ENCODE results near the gene SLC25A43.
"Not testable (repeated sequence)": the region's sequence is repeated elsewhere in the genome, so short reads cannot be mapped to it uniquely, and the experiment has no call there.

The SLC25A43 gene

DNA sequence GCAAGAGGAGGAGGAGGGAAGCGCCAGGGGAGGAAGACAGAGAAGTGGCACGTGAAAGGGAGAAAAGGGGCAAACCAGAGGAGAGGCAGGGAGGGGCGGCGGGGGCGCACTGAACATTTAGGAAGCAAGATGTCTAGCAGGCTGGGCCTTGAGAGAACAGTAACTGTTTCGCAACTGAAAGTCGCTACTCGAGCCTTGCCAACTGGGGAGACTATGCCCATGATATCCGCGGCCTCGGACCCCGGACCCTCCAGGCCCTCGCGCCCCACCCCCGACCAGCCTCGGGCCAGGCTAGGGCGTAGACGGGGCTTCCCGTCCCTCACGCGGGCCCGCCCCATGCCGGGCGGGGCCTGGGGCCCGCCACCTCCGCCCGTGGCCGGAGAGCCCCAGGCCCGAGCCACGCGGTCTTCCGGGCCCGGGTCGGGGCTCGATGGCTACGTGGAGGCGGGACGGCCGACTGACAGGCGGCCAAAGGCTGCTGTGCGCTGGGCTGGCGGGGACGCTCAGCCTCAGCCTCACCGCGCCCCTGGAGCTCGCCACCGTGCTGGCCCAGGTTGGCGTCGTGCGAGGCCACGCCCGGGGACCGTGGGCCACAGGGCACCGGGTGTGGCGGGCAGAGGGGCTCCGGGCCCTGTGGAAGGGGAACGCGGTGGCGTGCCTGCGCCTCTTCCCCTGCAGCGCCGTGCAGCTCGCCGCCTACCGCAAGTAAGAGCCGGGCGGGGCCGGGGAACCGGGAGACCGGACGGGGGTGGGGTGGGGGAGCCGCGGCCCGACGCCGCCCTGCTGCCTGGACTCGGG is at the start of gene SLC25A43:
Gene SLC25A43 (plus strand): TSS at position 363 of the 798 bp plus-strand sequence. CDS start 68 bp downstream, at position 431.
- peak; percentile 32 to 36 for DNase-seq

- no peak for DNase-seq
These were observed 39.3 kb upstream of the SLC25A43 start for GRCh38 chrX:119359618-119360382.

DNA sequence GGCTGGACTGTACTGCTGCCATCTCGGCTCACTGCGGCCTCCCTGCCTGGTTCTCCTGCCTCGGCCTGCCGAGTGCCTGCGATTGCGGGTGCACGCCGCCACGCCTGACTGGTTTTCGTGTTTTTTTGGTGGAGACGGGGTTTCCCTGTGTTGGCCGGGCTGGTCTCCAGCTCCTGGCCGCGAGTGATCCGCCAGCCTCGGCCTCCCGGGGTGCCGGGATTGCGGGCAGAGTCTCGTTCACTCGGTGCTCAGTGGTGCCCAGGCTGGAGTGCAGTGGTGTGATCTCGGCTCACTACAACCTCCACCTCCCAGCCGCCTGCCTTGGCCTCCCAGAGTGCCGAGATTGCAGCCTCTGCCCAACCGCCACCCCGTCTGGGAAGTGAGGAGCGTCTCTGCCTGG is 37.7 kb upstream of the SLC25A43 start:
- not testable (repeated sequence) for DNase-seq

DNA sequence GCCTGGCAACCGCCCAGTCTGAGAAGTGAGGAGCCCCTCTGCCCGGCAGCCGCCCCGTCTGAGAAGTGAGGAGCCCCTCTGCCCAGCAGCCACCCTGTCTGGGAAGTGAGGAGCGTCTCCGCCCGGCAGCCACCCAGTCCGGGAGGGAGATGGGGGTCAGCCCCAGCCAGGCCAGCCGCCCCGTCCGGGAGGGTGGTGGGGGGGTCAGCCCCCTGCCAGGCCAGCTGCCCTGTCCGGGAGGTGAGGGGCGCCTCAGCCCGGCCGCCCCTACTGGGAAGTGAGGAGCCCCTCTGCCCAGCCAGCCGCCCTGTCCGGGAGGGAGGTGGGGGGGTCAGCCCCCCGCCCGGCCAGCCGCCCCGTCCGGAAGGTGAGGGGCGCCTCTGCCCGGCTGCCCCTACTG is 37.1 kb upstream of the SLC25A43 start:
- not testable (repeated sequence) for DNase-seq

DNA sequence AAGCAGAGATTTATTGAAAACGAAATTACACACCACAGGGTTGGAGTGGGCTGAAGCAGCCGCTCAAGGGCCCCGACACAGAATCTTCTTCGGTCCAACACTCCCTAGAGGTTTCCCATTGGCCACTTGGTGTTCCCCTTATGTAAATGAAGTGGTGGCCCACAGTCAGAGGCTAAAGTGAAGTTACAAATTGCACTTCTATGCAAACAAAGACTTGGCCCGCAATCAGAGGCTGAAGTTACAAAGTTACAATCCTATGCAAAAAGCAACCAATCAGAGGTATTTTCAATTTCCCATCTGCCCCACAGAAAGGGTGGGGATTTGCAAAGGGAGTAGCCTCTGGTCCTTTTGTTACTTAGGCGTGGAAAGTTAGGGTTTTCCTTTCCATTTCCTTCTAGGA is 35.7 kb upstream of the SLC25A43 start:
- DNase-seq, result no peak

- DNase-seq, result not testable (repeated sequence)
These were observed 27.3 kb upstream of the SLC25A43 start for GRCh38 chrX:119371861-119372260.

DNA sequence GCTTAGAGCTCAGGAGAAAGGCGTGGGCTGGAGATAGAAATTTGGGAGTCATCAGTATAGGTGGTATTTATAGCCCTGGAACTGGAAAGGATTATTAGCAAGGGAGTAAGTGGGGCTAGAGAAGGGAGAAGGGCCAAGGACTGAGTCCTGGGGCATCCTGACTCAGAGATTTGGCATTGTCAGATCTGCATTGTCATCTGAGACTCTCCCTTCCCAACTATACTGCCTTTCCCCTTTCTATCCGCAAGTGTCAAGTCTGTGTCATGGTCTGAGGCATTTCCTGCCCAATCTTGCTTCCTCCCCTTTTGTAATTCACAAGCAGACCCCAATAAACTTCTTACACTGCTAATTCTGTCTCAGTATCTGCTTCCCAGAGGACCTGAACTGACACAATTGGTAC is 24.4 kb upstream of the SLC25A43 start:
- no peak for DNase-seq

GRCh38 chrX:119375561-119375960 is 23.6 kb upstream of the SLC25A43 start:
- no peak for DNase-seq

GRCh38 chrX:119376312-119376711 is 22.8 kb upstream of the SLC25A43 start:
- no peak for DNase-seq

- DNase-seq, result no peak
These were observed 17.7 kb upstream of the SLC25A43 start for GRCh38 chrX:119381349-119381944.

DNA sequence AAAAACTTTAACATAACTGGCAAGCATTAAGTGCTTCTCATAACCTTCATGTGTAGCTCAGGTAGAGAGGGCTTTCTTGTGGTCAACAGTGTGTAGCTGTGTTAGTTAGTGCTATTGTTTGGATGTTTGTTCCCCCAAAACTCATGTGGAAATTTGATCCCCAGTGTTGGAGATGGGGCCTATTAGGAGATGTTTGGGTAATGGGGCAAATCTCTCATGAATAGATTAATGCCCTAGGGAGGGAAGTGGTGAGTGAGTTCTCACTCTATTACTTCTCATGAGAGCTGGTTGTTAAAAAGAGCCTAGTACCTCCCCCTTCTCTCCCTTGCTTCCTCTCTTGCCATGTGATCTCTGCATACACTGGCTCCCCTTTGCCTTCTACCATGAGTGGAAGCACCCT is 16.5 kb upstream of the SLC25A43 start:
- no peak for DNase-seq

DNA sequence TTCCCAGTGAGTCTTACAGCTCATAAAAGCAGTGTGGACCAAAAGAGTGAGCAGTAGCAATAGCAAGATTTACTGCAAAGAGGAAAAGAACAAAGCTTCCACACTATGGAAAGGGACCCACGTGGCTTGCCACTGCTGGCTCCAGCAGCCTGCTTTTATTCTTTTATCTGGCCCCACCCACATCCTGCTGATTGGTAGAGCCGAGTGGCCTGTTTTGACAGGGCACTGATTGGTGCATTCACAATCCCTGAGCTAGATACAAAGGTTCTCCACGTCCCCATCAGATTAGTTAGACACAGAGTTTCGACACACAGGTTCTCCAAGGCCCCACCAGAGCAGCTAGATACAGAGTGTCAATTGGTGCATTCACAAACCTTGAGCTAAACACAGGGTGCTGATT is 12.5 kb upstream of the SLC25A43 start:
- not testable (repeated sequence) for DNase-seq

- not testable (repeated sequence) for DNase-seq
These were observed 11.7 kb upstream of the SLC25A43 start for GRCh38 chrX:119387426-119387825.

DNA sequence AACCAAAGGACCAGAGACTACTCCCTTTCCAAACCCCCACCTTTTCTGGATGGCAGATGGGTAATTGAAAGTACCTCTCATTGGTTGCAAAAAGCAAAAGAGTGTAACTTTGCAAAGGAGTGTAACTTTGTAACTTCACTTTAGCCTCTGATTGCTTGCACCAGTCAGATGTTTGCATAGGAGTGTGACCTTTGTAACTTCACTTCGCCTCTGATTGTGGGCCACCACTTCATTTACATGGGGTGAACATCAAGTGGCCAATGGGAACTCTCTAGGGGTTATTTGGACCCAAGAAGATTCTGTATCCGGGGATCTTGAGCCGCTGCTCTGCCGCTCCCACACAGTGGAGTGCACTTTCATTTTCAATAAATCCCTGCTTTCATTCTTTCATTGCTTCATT is 9.9 kb upstream of the SLC25A43 start:
- no peak for DNase-seq

DNA sequence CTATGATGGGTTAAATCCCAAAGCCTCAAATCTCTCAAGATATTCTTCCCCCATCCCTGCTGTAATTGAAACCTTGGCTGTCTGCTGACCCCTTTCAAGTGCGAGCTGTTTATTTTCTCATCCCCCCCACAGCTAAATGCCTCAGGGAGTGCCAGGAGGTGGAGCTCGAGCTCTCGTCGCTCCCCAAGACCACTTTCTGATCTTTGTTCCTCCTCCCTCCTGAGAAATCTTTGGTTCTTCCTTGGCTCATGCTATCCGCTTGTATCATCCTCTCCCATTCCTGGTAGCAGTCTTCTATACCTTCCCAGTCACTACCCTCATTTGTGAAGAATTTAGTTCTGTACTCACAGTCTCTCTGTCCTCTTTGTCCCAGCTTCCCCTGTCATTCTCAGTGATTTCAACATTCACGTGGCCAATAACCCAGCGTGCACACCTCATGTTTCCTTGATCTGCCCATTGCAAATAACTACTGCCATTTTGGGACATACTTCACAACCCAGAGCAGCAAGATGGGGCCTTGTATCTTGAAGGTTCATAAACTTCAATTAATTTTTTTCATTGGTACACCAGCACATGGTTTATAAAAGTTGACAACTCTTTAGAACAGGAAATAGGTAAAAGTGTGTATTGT is 9.2 kb upstream of the SLC25A43 start:
- no peak for DNase-seq

DNA sequence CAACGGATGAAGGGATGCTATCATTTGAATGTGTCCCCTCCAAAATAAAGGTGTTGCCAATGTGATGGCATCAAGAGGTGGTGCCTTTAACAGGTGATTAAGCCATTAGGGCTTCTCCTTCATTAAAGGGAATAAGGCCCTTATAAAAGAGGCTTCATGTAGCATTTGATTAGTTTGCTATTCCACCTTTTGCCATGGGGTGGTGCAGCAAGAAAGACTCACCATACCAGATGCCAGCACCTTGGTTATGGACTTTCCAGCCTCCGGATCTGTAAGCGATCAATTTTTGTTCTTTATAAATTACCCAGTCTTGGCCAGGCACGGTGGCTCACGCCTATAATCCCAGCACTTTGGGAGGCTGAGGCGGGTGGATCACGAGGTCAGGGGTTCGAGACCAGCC is 7.9 kb upstream of the SLC25A43 start:
- no peak for DNase-seq

DNA sequence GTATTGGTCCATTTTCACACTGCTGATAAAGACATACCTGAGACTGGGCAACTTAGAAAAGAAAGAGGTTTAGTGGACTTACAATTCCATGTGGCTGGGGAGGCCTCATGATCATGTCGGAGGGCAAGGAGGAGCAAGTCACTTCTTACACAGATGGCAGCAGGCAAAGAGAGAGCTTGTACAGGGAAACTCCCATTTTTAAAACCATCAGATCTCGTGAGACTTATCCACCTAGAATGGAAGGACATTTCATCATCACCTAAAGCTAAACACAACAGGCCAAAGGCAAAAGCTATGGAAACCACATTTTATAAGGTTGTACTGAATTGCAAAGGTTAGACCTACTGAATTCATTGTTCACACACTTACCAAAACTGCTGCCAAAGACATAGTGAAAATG is 6.0 kb upstream of the SLC25A43 start:
- DNase-seq, result no peak

- no peak for DNase-seq
These were observed 556 bp upstream of the SLC25A43 start for GRCh38 chrX:119398587-119398973.

DNA sequence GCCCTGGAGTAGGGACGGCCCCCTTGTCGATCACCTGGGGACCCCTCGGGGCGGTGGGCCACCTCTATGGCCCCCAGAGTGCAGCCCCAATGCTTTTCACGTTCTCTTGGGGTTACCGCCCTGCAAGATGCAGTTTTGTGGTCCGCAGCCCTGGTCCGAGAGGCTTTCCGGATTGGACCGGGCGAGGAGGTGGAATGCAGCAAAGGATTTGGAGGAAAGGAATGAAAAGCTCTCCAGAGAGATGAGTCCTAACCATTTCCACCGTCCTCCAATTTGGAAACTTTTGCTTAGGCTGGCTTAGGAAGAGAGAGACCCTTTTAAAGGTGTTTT is 601 bp downstream of the SLC25A43 start:
- no peak for DNase-seq

- DNase-seq, result no peak
These were observed 2.4 kb downstream of the SLC25A43 start for GRCh38 chrX:119401569-119401968.

- DNase-seq, result no peak
These were observed 3.5 kb downstream of the SLC25A43 start for GRCh38 chrX:119402588-119402987.

GRCh38 chrX:119406776-119407175 is 7.6 kb downstream of the SLC25A43 start:
- no peak for DNase-seq

GRCh38 chrX:119407681-119408080 is 8.5 kb downstream of the SLC25A43 start:
- DNase-seq, result no peak

Data from NCI-H2081 (cell line).